Peyer's patch (tissue), 4 donors: ENCODE measurements around the gene RAP2C. TPM values are rescaled to one million over a fixed set of nuclear protein-coding genes. Genes with fewer than 3 reads are reported as not detected.

ENCODE experiments used
- DNase-seq, 3 donors: peaks; one replicate each; pipeline ENCODE4 v3.0.0-alpha.2; 2017 to 2019
- H3K27ac ChIP-seq, 4 donors: fragments of 200-600 bp; sonication (generic); one replicate each; pipeline ENCODE4 v1.5.1; 2016 to 2019
- H3K27me3 ChIP-seq, 2 donors: fragments of 200-600 bp; sonication (generic); one replicate each; pipeline ENCODE4 v1.5.1; 2019
- H3K36me3 ChIP-seq, 3 donors: fragments of 200-600 bp; sonication (generic); one replicate each; pipeline ENCODE4 v1.5.1; 2016 to 2019
- H3K4me1 ChIP-seq, 4 donors: fragments of 200-600 bp; sonication (generic); one replicate each; pipeline ENCODE4 v1.5.1; 2016 to 2019
- H3K4me3 ChIP-seq, 4 donors: fragments of 200-600 bp; sonication (generic); 1 replicate in 3 of 4; 2 replicates in 1 of 4; pipeline ENCODE4 v1.5.1; 2016 to 2019; ENCODE audit warnings: mild to moderate bottlenecking in 1 of 4
- H3K9me3 ChIP-seq, 4 donors: fragments of 200-600 bp; sonication (generic); one replicate each; pipeline ENCODE4 v1.5.1; 2016 to 2019; ENCODE audit warnings: mild to moderate bottlenecking in 1 of 4
- POLR2A ChIP-seq, 2 donors: fragments of 450-650 bp; IDR thresholded peaks; one replicate each; pipeline ENCODE4 v1.5.1; 2017; ENCODE audit warnings: antibody characterized with exemption in 2 of 2, mild to moderate bottlenecking in 2 of 2, moderate library complexity in 2 of 2
- total RNA-seq, 4 donors: library from RNA; depleted of rRNA; stranded (reverse); fragments of >200 nt; gene quantifications; one replicate each; pipeline ENCODE4 v1.1.0, GENCODE V29; 2016
- TF ChIP-seq, protein P1 (sequence below), 6 experiments: fragments of 450-650 bp in 4 of 6; fragments of 200-600 bp in 2 of 6; sonication (generic) in 1 of 6; IDR thresholded peaks; one replicate each; pipeline ENCODE4 v1.5.1; 2017 to 2019; ENCODE audit warnings: antibody characterized with exemption in 6 of 6, mild to moderate bottlenecking in 3 of 6, moderate library complexity in 1 of 6

The RAP2C gene
- 10 to 100 TPM; 12.0 to 19.3 (median 18.6) TPM for total RNA-seq

DNA sequence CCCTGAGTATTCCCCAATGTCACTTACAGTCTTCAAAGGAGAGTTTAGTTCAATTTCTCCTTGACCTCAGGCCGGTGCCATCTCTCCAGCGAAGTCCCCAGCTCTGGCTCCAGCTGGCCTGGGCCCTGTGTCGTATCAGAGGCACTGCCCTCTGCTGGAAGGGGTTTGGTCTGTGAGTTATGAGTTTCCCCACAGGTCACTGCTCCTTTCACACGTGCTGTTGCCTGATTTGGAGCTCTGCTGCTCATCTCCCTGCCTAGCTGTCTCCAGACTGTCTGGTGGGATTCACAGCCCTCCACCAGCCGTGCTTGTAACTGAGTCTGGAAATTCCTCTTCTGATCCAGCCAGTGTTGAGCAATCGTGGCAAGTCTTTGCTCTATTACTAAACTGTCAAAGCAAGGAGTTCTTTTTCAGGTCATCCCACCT, at the start of gene RAP2C:
TSS of gene RAP2C (minus strand) at position 105 of the 426 bp plus-strand sequence. CDS start 2,179 bp downstream, outside the sequence.
- TF ChIP-seq POLR2A (IDR thresholded peaks at IDR 0.05) = peak in 1 of 2 donors; percentile 28
- TF ChIP-seq, protein P1, sequence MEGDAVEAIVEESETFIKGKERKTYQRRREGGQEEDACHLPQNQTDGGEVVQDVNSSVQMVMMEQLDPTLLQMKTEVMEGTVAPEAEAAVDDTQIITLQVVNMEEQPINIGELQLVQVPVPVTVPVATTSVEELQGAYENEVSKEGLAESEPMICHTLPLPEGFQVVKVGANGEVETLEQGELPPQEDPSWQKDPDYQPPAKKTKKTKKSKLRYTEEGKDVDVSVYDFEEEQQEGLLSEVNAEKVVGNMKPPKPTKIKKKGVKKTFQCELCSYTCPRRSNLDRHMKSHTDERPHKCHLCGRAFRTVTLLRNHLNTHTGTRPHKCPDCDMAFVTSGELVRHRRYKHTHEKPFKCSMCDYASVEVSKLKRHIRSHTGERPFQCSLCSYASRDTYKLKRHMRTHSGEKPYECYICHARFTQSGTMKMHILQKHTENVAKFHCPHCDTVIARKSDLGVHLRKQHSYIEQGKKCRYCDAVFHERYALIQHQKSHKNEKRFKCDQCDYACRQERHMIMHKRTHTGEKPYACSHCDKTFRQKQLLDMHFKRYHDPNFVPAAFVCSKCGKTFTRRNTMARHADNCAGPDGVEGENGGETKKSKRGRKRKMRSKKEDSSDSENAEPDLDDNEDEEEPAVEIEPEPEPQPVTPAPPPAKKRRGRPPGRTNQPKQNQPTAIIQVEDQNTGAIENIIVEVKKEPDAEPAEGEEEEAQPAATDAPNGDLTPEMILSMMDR (IDR thresholded peaks at IDR 0.05) = peak in 5 of 6 experiments; percentile 22 to 67 (median 56)
- H3K27me3 ChIP-seq = no peaks in the 10 kb centered on the region
- H3K27ac ChIP-seq = peak within 1 kb of the TSS; percentile 92 to 100 (median 98)
- no peaks in the 10 kb centered on the region for H3K9me3 ChIP-seq
- H3K4me3 ChIP-seq = peak within 1 kb of the TSS; percentile 62 to 87 (median 71)
- H3K36me3 ChIP-seq = no peaks in the 10 kb centered on the region
- DNase-seq = peak; percentile 70 to 90 (median 81)
- no peaks in the 10 kb centered on the region for H3K4me1 ChIP-seq

DNA sequence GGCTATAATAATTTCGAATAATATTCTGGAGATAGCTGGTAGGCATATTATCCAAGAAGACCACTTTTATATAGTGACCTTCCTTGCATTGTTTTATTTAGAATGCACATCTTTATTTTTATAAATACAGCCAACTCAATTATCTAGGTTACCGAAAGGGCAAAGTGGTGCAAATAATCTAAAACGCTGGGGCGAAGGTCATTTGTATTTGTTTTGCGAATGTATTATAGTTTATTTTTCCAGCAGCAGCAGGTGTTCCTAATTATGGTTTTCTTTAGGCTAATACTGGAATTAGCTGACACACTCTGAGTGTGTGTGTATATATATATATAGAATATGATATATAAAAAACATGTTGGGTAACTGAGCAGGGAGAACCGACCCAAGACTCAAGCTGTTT, 48.1 kb upstream of the RAP2C start:
- no peaks in the 10 kb centered on the region for H3K4me1 ChIP-seq
- no peaks in the 10 kb centered on the region for H3K9me3 ChIP-seq
- no peak overlapping the region for H3K27ac ChIP-seq
- DNase-seq = no peak
- H3K27me3 ChIP-seq = no peaks in the 10 kb centered on the region
- H3K4me3 ChIP-seq = no peak overlapping the region
- no peaks in the 10 kb centered on the region for H3K36me3 ChIP-seq
- TF ChIP-seq, protein P1 (IDR thresholded peaks at IDR 0.05) = no peak
- no peak for TF ChIP-seq POLR2A (IDR thresholded peaks at IDR 0.05)

DNA sequence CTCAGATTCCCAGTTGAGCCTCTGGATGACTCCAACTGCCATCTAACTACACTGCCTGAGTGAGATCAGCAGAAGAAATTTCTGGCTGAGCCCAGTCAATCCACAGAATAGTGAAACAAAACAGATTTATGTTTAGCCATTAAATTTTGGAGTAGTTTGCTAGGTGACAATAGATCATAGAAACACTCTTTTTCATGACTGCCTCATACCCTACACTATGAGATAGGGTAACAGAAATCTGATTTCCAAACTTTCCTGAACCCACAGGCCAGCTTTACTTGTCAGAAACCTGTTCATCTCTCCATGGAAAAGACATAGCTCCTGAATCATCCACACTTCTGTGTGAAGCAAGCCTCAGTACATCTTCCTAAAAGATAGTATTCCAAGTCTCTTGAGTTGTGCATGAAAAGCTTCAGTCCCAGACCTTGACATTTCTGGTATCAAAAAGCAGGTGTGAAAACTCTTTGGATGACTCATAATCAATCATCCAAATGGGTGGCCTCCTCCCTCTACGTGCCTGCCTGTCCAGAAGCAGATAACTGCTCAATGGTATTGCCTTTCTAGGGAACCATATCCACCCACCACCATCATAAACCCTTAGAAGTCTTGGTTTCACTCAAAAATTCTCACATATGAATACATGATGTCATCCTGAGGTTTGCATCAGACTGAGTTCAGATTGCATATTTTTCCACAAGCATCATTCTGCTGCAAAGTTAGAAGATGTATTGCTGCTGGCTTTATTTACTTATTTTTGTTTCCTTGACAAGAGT, 47.5 kb upstream of the RAP2C start:
- DNase-seq = no peak
- no peaks in the 10 kb centered on the region for H3K4me1 ChIP-seq
- no peaks in the 10 kb centered on the region for H3K27me3 ChIP-seq
- no peaks in the 10 kb centered on the region for H3K9me3 ChIP-seq
- H3K4me3 ChIP-seq = no peak overlapping the region
- H3K27ac ChIP-seq = no peak overlapping the region
- TF ChIP-seq, protein P1 (IDR thresholded peaks at IDR 0.05) = no peak
- no peak for TF ChIP-seq POLR2A (IDR thresholded peaks at IDR 0.05)
- no peaks in the 10 kb centered on the region for H3K36me3 ChIP-seq

DNA sequence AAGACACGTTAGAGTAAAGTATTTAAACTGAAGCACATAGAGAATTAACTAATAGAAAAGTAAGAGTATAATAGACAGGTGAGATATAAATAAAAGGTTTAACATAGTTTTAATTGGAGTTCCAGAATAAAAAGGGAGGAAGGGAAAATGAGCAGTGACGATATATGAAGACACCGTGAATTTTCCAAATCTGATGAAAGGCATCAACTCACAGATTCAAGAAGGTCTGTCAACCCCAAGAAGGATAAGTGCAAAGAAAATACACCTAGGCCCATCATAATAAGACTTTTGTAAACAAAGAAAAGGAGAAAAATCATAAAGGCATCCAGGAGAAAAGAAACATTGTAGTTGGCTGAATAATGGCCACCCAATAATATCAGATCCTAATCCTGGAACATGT, 43.9 kb upstream of the RAP2C start:
- Histone ChIP-seq H3K27ac (no peak overlapping the region), H3K9me3 (no peaks in the 10 kb centered on the region), H3K4me3 (no peak overlapping the region), H3K27me3 (no peaks in the 10 kb centered on the region), H3K36me3 (no peaks in the 10 kb centered on the region), H3K4me1 (no peaks in the 10 kb centered on the region)
- no peak for DNase-seq
- TF ChIP-seq POLR2A (IDR thresholded peaks at IDR 0.05) = no peak
- TF ChIP-seq, protein P1 (IDR thresholded peaks at IDR 0.05) = no peak

DNA sequence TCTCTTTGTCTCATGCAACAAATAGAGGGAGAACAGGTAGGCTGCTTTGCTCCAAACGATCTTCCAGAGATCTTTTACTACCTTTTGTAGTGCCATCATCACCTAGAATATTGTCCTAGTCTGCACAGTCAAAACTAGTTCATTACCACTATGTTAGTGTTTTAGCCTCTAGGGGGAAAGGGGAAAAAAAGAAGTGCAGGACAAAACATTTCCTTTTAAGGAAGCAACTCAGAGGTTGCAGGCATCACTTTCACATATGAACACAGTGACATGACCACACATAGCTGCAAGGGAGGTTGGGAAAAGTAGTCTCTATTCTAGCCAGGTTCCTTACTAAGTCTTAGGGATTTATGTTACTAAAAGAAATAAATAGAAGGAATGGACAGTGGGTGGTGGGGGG, 39.3 kb upstream of the RAP2C start:
- H3K27me3 ChIP-seq = no peaks in the 10 kb centered on the region
- no peaks in the 10 kb centered on the region for H3K4me1 ChIP-seq
- no peaks in the 10 kb centered on the region for H3K9me3 ChIP-seq

More for the DNA sequence above, 39.3 kb upstream of the RAP2C start:
- Histone ChIP-seq H3K36me3 (no peaks in the 10 kb centered on the region), H3K4me3 (no peak overlapping the region), H3K27ac (no peak overlapping the region)
- TF ChIP-seq, protein P1 (IDR thresholded peaks at IDR 0.05) = no peak
- TF ChIP-seq POLR2A (IDR thresholded peaks at IDR 0.05) = no peak
- DNase-seq = no peak
